HEK293 (cell line): ENCODE results near the gene SPACA7.
"Not testable (repeated sequence)": the region's sequence is repeated elsewhere in the genome, so short reads cannot be mapped to it uniquely, and the experiment has no call there.

ENCODE experiments used
- CTCF ChIA-PET: fragments of 350-600 bp; formaldehyde crosslinking; extraction: SDS; loops from one replicate; lab custom pipeline; 2021; ENCODE audit warnings: antibody characterized with exemption; lab: Yijun Ruan, JAX
- POLR2A ChIA-PET: fragments of 300-600 bp; formaldehyde crosslinking; extraction: SDS; loops from one replicate; lab custom pipeline; 2020; ENCODE audit warnings: antibody characterized with exemption, inconsistent platforms; lab: Yijun Ruan, JAX
- H3K27ac ChIP-seq: fragments of 200-500 bp; sonication (Bioruptor generic); 2 replicates; pipeline ENCODE4 v1.5.1; 2014; ENCODE audit warnings: low read depth, low read length, control low read depth, inconsistent platforms; ENCODE audit errors: extremely low read depth
- H3K36me3 ChIP-seq, 2 experiments: fragments of 200-500 bp in 1 of 2; sonication (Bioruptor generic) in 1 of 2; 1 replicate in 1 of 2; 2 replicates in 1 of 2; pipeline ENCODE4 v1.5.1; 2014 to 2017; ENCODE audit warnings: inconsistent platforms in 2 of 2, low read length in 2 of 2; ENCODE audit not compliant: control insufficient read depth in 2 of 2, insufficient read depth in 1 of 2
- H3K4me1 ChIP-seq: fragments of 200-500 bp; sonication (Bioruptor generic); 2 replicates; pipeline ENCODE4 v1.5.1; 2014; ENCODE audit warnings: mild to moderate bottlenecking, low read length, inconsistent platforms; ENCODE audit not compliant: control insufficient read depth, insufficient read depth
- H3K4me3 ChIP-seq: 2 replicates; pipeline ENCODE4 v1.5.1; 2011; ENCODE audit warnings: low read depth, mild to moderate bottlenecking, control low read depth, low read length, moderate library complexity
- H3K9me3 ChIP-seq: fragments of 200-500 bp; sonication (Bioruptor generic); 2 replicates; pipeline ENCODE4 v1.5.1; 2014; ENCODE audit warnings: low read depth, low read length, inconsistent platforms; ENCODE audit not compliant: control insufficient read depth, insufficient read depth
- CTCF ChIP-seq: fragments of 450-650 bp; formaldehyde crosslinking; IDR thresholded peaks from 2 replicates; pipeline ENCODE4 v1.5.1; 2016; ENCODE audit warnings: missing biosample characterization, missing genetic modification characterization
- EGR2 ChIP-seq: fragments of 450-650 bp; formaldehyde crosslinking; IDR thresholded peaks from 2 replicates; pipeline ENCODE4 v1.5.1; 2016; ENCODE audit warnings: low read depth, missing biosample characterization, missing genetic modification characterization
- GLIS2 ChIP-seq: fragments of 450-650 bp; formaldehyde crosslinking; IDR thresholded peaks from 2 replicates; pipeline ENCODE4 v1.5.1; 2016; ENCODE audit warnings: missing biosample characterization, missing genetic modification characterization
- KLF17 ChIP-seq: fragments of 450-650 bp; formaldehyde crosslinking; IDR thresholded peaks from 2 replicates; pipeline ENCODE4 v1.5.1; 2016; ENCODE audit warnings: missing biosample characterization, missing genetic modification characterization
- KLF8 ChIP-seq: fragments of 450-650 bp; formaldehyde crosslinking; IDR thresholded peaks from 2 replicates; pipeline ENCODE4 v1.5.1; 2016; ENCODE audit warnings: missing biosample characterization, missing genetic modification characterization
- MZF1 ChIP-seq: fragments of 450-650 bp; formaldehyde crosslinking; IDR thresholded peaks from 2 replicates; pipeline ENCODE4 v1.5.1; 2017; ENCODE audit warnings: missing biosample characterization, missing genetic modification characterization, borderline replicate concordance
- OVOL3 ChIP-seq: fragments of 450-650 bp; formaldehyde crosslinking; IDR thresholded peaks from 2 replicates; pipeline ENCODE4 v1.5.1; 2016; ENCODE audit warnings: missing biosample characterization, missing genetic modification characterization
- RBAK ChIP-seq: fragments of 450-650 bp; formaldehyde crosslinking; IDR thresholded peaks from 2 replicates; pipeline ENCODE4 v1.5.1; 2016; ENCODE audit warnings: missing biosample characterization, missing genetic modification characterization
- SCRT1 ChIP-seq: fragments of 450-650 bp; formaldehyde crosslinking; IDR thresholded peaks from 2 replicates; pipeline ENCODE4 v1.5.1; 2016; ENCODE audit warnings: missing biosample characterization, missing genetic modification characterization, borderline replicate concordance
- SCRT2 ChIP-seq: fragments of 450-650 bp; formaldehyde crosslinking; IDR thresholded peaks from 2 replicates; pipeline ENCODE4 v1.5.1; 2016; ENCODE audit warnings: missing biosample characterization, missing genetic modification characterization
- TCF7L2 ChIP-seq: IDR thresholded peaks from 2 replicates; pipeline ENCODE4 v1.6.1; 2011; ENCODE audit warnings: low read depth, mild to moderate bottlenecking, inconsistent platforms, low read length, moderate library complexity, borderline replicate concordance
- ZBTB20 ChIP-seq: fragments of 450-650 bp; formaldehyde crosslinking; IDR thresholded peaks from 2 replicates; pipeline ENCODE4 v1.5.1; 2016; ENCODE audit warnings: missing biosample characterization, missing genetic modification characterization
- ZNF146 ChIP-seq: fragments of 450-650 bp; formaldehyde crosslinking; IDR thresholded peaks from 2 replicates; pipeline ENCODE4 v1.5.1; 2016; ENCODE audit warnings: missing biosample characterization, missing genetic modification characterization
- ZNF169 ChIP-seq: fragments of 450-650 bp; formaldehyde crosslinking; IDR thresholded peaks from 2 replicates; pipeline ENCODE4 v1.5.1; 2016; ENCODE audit warnings: missing biosample characterization, missing genetic modification characterization
- ZNF211 ChIP-seq: fragments of 450-650 bp; formaldehyde crosslinking; IDR thresholded peaks from 2 replicates; pipeline ENCODE4 v1.5.1; 2016; ENCODE audit warnings: low read depth, missing biosample characterization, missing genetic modification characterization
- ZNF280D ChIP-seq: fragments of 450-650 bp; formaldehyde crosslinking; IDR thresholded peaks from 2 replicates; pipeline ENCODE4 v1.5.1; 2016; ENCODE audit warnings: missing biosample characterization, missing genetic modification characterization
- ZNF510 ChIP-seq: fragments of 450-650 bp; formaldehyde crosslinking; IDR thresholded peaks from 2 replicates; pipeline ENCODE4 v1.5.1; 2018; ENCODE audit warnings: mild to moderate bottlenecking, missing genetic modification characterization, missing biosample characterization; ENCODE audit not compliant: insufficient replicate concordance
- ZNF677 ChIP-seq: fragments of 450-650 bp; IDR thresholded peaks from 2 replicates; pipeline ENCODE4 v1.5.0; 2018; ENCODE audit warnings: missing biosample characterization, mild to moderate bottlenecking, missing genetic modification characterization, moderate library complexity
- ZSCAN18 ChIP-seq: fragments of 450-650 bp; formaldehyde crosslinking; IDR thresholded peaks from 2 replicates; pipeline ENCODE4 v1.5.1; 2016; ENCODE audit warnings: missing biosample characterization, missing genetic modification characterization
- ZSCAN30 ChIP-seq: fragments of 450-650 bp; IDR thresholded peaks from 2 replicates; pipeline ENCODE4 v1.5.1; 2018; ENCODE audit warnings: missing biosample characterization, mild to moderate bottlenecking, missing genetic modification characterization, moderate library complexity
- ZSCAN5A ChIP-seq: fragments of 450-650 bp; formaldehyde crosslinking; IDR thresholded peaks from 2 replicates; pipeline ENCODE4 v1.5.1; 2016; ENCODE audit warnings: missing biosample characterization, missing genetic modification characterization

Gene SPACA7

GRCh38 chr13:112397108-112397507, 21.0 kb downstream of the SPACA7 start:
- no peaks in the 10 kb centered on the region for H3K36me3 ChIP-seq
- H3K9me3 ChIP-seq: no peaks in the 10 kb centered on the region
- TF ChIP-seq SCRT1 (tag by site-specific recombination) (no peak), MZF1 (tag by site-specific recombination) (no peak), ZBTB20 (tag by site-specific recombination) (no peak), KLF8 (tag by site-specific recombination) (no peak), ZSCAN18 (tag by site-specific recombination) (no peak), GLIS2 (tag by site-specific recombination) (no peak), KLF17 (tag by site-specific recombination) (no peak), OVOL3 (no peak), SCRT2 (tag by site-specific recombination) (no peak), RBAK (no peak), ZNF510 (tag by site-specific recombination) (no peak), ZNF169 (tag by site-specific recombination) (no peak)
- ChIA-PET CTCF (interaction anchor here (0.6 kb wide), 1 partner anchor 529 kb away, joined by 3 read pairs; no protein-coding TSS in a partner anchor), POLR2A (no interaction called here)
- H3K27ac ChIP-seq: no peak overlapping the region
- no peak overlapping the region for H3K4me3 ChIP-seq
- H3K4me1 ChIP-seq: no peaks in the 10 kb centered on the region

- H3K27ac ChIP-seq, H3K9me3 ChIP-seq, CTCF ChIA-PET, H3K4me1 ChIP-seq, H3K4me3 ChIP-seq, H3K36me3 ChIP-seq, POLR2A ChIA-PET: not testable (repeated sequence)
Measured at GRCh38 chr13:112398347-112398746, 22.2 kb downstream of the SPACA7 start.

- H3K4me1 ChIP-seq, H3K9me3 ChIP-seq, H3K4me3 ChIP-seq, POLR2A ChIA-PET, H3K27ac ChIP-seq, CTCF ChIA-PET, H3K36me3 ChIP-seq: not testable (repeated sequence)
- TF ChIP-seq ZNF280D: 0 out of 2 replicates have a peak, but pooled peaks have one; percentile 58
- TF ChIP-seq ZNF146 (tag by site-specific recombination): peak; percentile 79
Measured at GRCh38 chr13:112409828-112410227, 33.7 kb downstream of the SPACA7 start.

- POLR2A ChIA-PET: no interaction called here
- Histone ChIP-seq H3K9me3 (no peaks in the 10 kb centered on the region; the same call in 1 of the 2 replicates), H3K4me3 (no peak overlapping the region), H3K27ac (no peak overlapping the region), H3K4me1 (no peaks in the 10 kb centered on the region), H3K36me3 (no peaks in the 10 kb centered on the region)
- CTCF ChIA-PET: no interaction called here
- peak; percentile 93 for TF ChIP-seq ZNF677
- TF ChIP-seq TCF7L2: no peak
- TF ChIP-seq CTCF (tag by site-specific recombination): no peak
- no peak for TF ChIP-seq ZSCAN30 (tag by site-specific recombination)
- no peak for TF ChIP-seq ZSCAN5A
- no peak for TF ChIP-seq ZNF211
- TF ChIP-seq EGR2 (tag by site-specific recombination): no peak
Measured at GRCh38 chr13:112416647-112417046, 40.5 kb downstream of the SPACA7 start.
